HepG2 (cell line): Measurements from ENCODE around the gene TFAP2E. TPM values are rescaled to one million over a fixed set of nuclear protein-coding genes. Genes with fewer than 3 reads are reported as not detected.
A peak's percentile ranks its signal among the peaks of the same experiment; 100 is the strongest.

ENCODE experiments used
- AKNA ChIP-seq: sonication (generic); formaldehyde crosslinking; IDR thresholded peaks from 2 replicates; pipeline ENCODE4 v1.4.0; 2020; ENCODE audit warnings: missing genetic modification reagents, borderline replicate concordance
- BRCA1 ChIP-seq: sonication (generic); formaldehyde crosslinking; IDR thresholded peaks from 2 replicates; pipeline ENCODE4 v1.4.0; 2020; ENCODE audit warnings: missing genetic modification reagents
- CBX5 ChIP-seq: sonication (generic); formaldehyde crosslinking; IDR thresholded peaks from 2 replicates; pipeline ENCODE4 v1.4.0; 2020; ENCODE audit warnings: missing genetic modification reagents, borderline replicate concordance
- HDAC2 ChIP-seq: sonication (generic); formaldehyde crosslinking; IDR thresholded peaks from 2 replicates; pipeline ENCODE4 v1.4.0; 2020; ENCODE audit warnings: missing genetic modification reagents
- KLF15 ChIP-seq: sonication (generic); formaldehyde crosslinking; IDR thresholded peaks from 2 replicates; pipeline ENCODE4 v1.8.1; 2023; ENCODE audit warnings: borderline replicate concordance, mild to moderate bottlenecking, inconsistent platforms, missing genetic modification reagents, mixed read lengths
- KLF16 ChIP-seq, 2 experiments: sonication (generic) in 1 of 2; formaldehyde crosslinking in 1 of 2; IDR thresholded peaks; 2 replicates each; pipeline versions ENCODE4 v1.6.1 to v1.8.0; 2016 to 2023; ENCODE audit warnings: missing genetic modification reagents in 2 of 2, missing compliant biosample characterization in 1 of 2
- MLX ChIP-seq: IDR thresholded peaks from 2 replicates; pipeline ENCODE4 v1.6.1; 2016
- SATB2 ChIP-seq: sonication (generic); formaldehyde crosslinking; IDR thresholded peaks from 2 replicates; pipeline ENCODE4 v1.5.0; 2020; ENCODE audit warnings: missing genetic modification reagents
- TCF12 ChIP-seq, 2 experiments: fragments of 450-650 bp in 1 of 2; sonication (generic) in 1 of 2; formaldehyde crosslinking in 1 of 2; IDR thresholded peaks; 2 replicates each; pipeline versions ENCODE4 v1.6.1 to v1.8.0; 2017 to 2022; ENCODE audit warnings: antibody characterized with exemption in 1 of 2, mild to moderate bottlenecking in 1 of 2, missing genetic modification reagents in 1 of 2, moderate library complexity in 1 of 2
- ZFP41 ChIP-seq: sonication (generic); formaldehyde crosslinking; IDR thresholded peaks from 2 replicates; pipeline ENCODE4 v1.4.0; 2020; ENCODE audit warnings: mild to moderate bottlenecking, missing genetic modification reagents, borderline replicate concordance
- ZNF276 ChIP-seq: sonication (generic); formaldehyde crosslinking; IDR thresholded peaks from 2 replicates; pipeline ENCODE4 v1.4.0; 2020; ENCODE audit warnings: mild to moderate bottlenecking, low read depth, missing genetic modification reagents
- ZNF362 ChIP-seq: sonication (generic); formaldehyde crosslinking; IDR thresholded peaks from 2 replicates; pipeline ENCODE4 v1.4.0; 2020; ENCODE audit warnings: missing genetic modification reagents, mild to moderate bottlenecking, borderline replicate concordance
- ZNF83 ChIP-seq: sonication (generic); formaldehyde crosslinking; IDR thresholded peaks from 2 replicates; pipeline ENCODE4 v1.4.0; 2020; ENCODE audit warnings: missing genetic modification reagents, mild to moderate bottlenecking, borderline replicate concordance
- polyA plus RNA-seq, 8 experiments: library from polyadenylated mRNA; depleted of rRNA in 3 of 8; stranded (reverse) in 7 of 8; unstranded in 1 of 8; fragments of >200 nt; fragmentation: Illumina TruSeq in 4 of 8; extraction: Trizol in 4 of 8; gene quantifications; 2 replicates each; pipeline versions ENCODE4 v1.2.1 to v1.2.3, GENCODE V29; 2011 to 2016; ENCODE audit warnings: low read depth in 4 of 8, missing spikeins in 1 of 8, mixed read lengths in 1 of 8; ENCODE audit not compliant: insufficient read depth in 1 of 8
- total RNA-seq, 5 experiments: library from RNA; depleted of rRNA; stranded (reverse); fragments of >200 nt; fragmentation: Illumina TruSeq; extraction: Trizol; gene quantifications; 2 replicates each; pipeline ENCODE4 v1.2.3, GENCODE V29; 2016; ENCODE audit warnings: low read depth in 1 of 5
- TF ChIP-seq, protein P1 (sequence below): sonication (generic); formaldehyde crosslinking; IDR thresholded peaks from 2 replicates; pipeline ENCODE4 v1.4.0; 2020; ENCODE audit warnings: missing genetic modification reagents

TFAP2E gene
- total and polyA plus RNA-seq, 2 of the 13 experiments (the other 11 are each of a cell fraction or from before 2014, with no cell fraction given) = 0.31 to 0.41 TPM

GRCh38 chr1:35557118-35557610 lies 15.9 kb upstream of the TFAP2E start, which contains the start of gene KIAA0319L (continued):
- TF ChIP-seq, protein P1, sequence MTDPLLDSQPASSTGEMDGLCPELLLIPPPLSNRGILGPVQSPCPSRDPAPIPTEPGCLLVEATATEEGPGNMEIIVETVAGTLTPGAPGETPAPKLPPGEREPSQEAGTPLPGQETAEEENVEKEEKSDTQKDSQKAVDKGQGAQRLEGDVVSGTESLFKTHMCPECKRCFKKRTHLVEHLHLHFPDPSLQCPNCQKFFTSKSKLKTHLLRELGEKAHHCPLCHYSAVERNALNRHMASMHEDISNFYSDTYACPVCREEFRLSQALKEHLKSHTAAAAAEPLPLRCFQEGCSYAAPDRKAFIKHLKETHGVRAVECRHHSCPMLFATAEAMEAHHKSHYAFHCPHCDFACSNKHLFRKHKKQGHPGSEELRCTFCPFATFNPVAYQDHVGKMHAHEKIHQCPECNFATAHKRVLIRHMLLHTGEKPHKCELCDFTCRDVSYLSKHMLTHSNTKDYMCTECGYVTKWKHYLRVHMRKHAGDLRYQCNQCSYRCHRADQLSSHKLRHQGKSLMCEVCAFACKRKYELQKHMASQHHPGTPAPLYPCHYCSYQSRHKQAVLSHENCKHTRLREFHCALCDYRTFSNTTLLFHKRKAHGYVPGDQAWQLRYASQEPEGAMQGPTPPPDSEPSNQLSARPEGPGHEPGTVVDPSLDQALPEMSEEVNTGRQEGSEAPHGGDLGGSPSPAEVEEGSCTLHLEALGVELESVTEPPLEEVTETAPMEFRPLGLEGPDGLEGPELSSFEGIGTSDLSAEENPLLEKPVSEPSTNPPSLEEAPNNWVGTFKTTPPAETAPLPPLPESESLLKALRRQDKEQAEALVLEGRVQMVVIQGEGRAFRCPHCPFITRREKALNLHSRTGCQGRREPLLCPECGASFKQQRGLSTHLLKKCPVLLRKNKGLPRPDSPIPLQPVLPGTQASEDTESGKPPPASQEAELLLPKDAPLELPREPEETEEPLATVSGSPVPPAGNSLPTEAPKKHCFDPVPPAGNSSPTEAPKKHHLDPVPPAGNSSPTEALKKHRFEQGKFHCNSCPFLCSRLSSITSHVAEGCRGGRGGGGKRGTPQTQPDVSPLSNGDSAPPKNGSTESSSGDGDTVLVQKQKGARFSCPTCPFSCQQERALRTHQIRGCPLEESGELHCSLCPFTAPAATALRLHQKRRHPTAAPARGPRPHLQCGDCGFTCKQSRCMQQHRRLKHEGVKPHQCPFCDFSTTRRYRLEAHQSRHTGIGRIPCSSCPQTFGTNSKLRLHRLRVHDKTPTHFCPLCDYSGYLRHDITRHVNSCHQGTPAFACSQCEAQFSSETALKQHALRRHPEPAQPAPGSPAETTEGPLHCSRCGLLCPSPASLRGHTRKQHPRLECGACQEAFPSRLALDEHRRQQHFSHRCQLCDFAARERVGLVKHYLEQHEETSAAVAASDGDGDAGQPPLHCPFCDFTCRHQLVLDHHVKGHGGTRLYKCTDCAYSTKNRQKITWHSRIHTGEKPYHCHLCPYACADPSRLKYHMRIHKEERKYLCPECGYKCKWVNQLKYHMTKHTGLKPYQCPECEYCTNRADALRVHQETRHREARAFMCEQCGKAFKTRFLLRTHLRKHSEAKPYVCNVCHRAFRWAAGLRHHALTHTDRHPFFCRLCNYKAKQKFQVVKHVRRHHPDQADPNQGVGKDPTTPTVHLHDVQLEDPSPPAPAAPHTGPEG (CRISPR knock-in tag) = no peak
- no peak; a peak in 1 of 4 replicates for TF ChIP-seq KLF16 (CRISPR knock-in tag; IDR thresholded peaks at IDR 0.05)
- TF ChIP-seq KLF15 (CRISPR knock-in tag) = no peak
- TF ChIP-seq TCF12 (IDR thresholded peaks at IDR 0.05) = no peak
- TF ChIP-seq TCF12 (CRISPR knock-in tag; IDR thresholded peaks at IDR 0.05) = peak; percentile 66; the same call in 1 of the 2 replicates
- no peak for TF ChIP-seq ZNF276 (CRISPR knock-in tag)
- no peak for TF ChIP-seq AKNA
- no peak for TF ChIP-seq BRCA1 (CRISPR knock-in tag)
- no peak for TF ChIP-seq ZNF362 (CRISPR knock-in tag)
- TF ChIP-seq CBX5 (CRISPR knock-in tag) = no peak
- TF ChIP-seq ZNF83 = no peak
- TF ChIP-seq MLX = no peak
- no peak for TF ChIP-seq SATB2 (CRISPR knock-in tag)
- no peak for TF ChIP-seq ZFP41 (CRISPR knock-in tag)
- TF ChIP-seq HDAC2 = 0 out of 2 replicates have a peak, but pooled peaks have one; percentile 44
